Epithelial cell of proximal tubule (primary cell): ENCODE results near the gene ARHGAP5. TPM values are rescaled to one million over a fixed set of nuclear protein-coding genes. Genes with fewer than 3 reads are reported as not detected.
"Not testable (repeated sequence)": the region's sequence is repeated elsewhere in the genome, so short reads cannot be mapped to it uniquely, and the experiment has no call there.

Source experiments
- DNase-seq: peaks from one replicate; pipeline ENCODE4 v3.0.0-alpha.2; 2011; ENCODE audit warnings: low read depth
- H3K4me3 ChIP-seq: 2 replicates; pipeline ENCODE4 v1.5.1; 2011; ENCODE audit warnings: low read depth, mild to moderate bottlenecking, low read length
- CTCF ChIP-seq: conservative IDR thresholded peaks from 2 replicates; pipeline ENCODE4 v1.5.1; 2012; ENCODE audit warnings: low read depth, mild to moderate bottlenecking, low read length
- total RNA-seq: library from RNA; depleted of rRNA; stranded (reverse); fragments of >200 nt; gene quantifications from 2 replicates; pipeline ENCODE4 v1.2.3, GENCODE V29; 2015

ARHGAP5 gene
- total RNA-seq, 1 donor from 2014 or later: 45.7 TPM

- no peak for DNase-seq
- H3K4me3 ChIP-seq: no peak overlapping the region
- peak; percentile 21 for TF ChIP-seq CTCF
These were observed 27.7 kb downstream of the ARHGAP5 start for GRCh38 chr14:32104803-32105202.

GRCh38 chr14:32109676-32110547 is 32.8 kb downstream of the ARHGAP5 start:
- no peak for DNase-seq
- no peak for TF ChIP-seq CTCF
- H3K4me3 ChIP-seq: no peak overlapping the region

- H3K4me3 ChIP-seq: no peak overlapping the region
- DNase-seq: no peak
- no peak for TF ChIP-seq CTCF
These were observed 33.4 kb downstream of the ARHGAP5 start for GRCh38 chr14:32110548-32110896.

- no peak overlapping the region for H3K4me3 ChIP-seq
- no peak for TF ChIP-seq CTCF
These were observed 44.4 kb downstream of the ARHGAP5 start for GRCh38 chr14:32121536-32121935.

GRCh38 chr14:32121948-32122347 is 44.8 kb downstream of the ARHGAP5 start:
- H3K4me3 ChIP-seq: no peak overlapping the region
- no peak for TF ChIP-seq CTCF
- DNase-seq: no peak

More at GRCh38 chr14:32121536-32121935, 44.4 kb downstream of the ARHGAP5 start:
- no peak for DNase-seq

GRCh38 chr14:32126899-32127730 is 50.0 kb downstream of the ARHGAP5 start:
- H3K4me3 ChIP-seq, DNase-seq: not testable (repeated sequence)

- H3K4me3 ChIP-seq, DNase-seq: not testable (repeated sequence)
These were observed 50.9 kb downstream of the ARHGAP5 start for GRCh38 chr14:32127731-32128654.
